ENCODE data around the gene IGFN1. TPM values are rescaled to one million over a fixed set of nuclear protein-coding genes. Genes with fewer than 3 reads are reported as not detected.
"Not testable (repeated sequence)": the region's sequence is repeated elsewhere in the genome, so short reads cannot be mapped to it uniquely, and the experiment has no call there.

The IGFN1 gene
- total RNA-seq, 1 donor from 2014 or later: 1.6 TPM

DNA sequence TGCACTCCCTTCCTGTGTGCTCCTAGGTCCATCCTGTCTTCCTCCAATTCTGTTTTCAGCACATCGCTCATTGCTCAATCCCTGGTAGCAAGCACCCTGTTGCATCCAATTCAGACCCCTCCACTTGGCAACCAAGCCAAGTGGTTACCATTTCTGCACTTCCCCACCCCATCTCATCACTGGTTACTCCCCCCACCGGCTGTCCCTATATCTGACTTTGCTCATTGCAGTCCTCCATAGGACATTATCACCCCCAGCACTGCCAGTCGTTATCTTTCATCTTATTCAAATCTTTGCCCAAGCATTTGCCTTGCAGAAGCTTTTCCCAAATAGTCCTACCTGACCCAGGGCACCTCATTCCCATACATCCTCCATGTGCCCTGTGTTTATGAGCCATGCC is 34.3 kb upstream of the IGFN1 start:
- H3K36me3 Mint-ChIP-seq: peaks cover 3% of the 10 kb centered on the region
- H3K4me1 Mint-ChIP-seq: peaks cover 21% of the 10 kb centered on the region
- H3K4me3 Mint-ChIP-seq: no peak overlapping the region
- TF ChIP-seq, protein P1, sequence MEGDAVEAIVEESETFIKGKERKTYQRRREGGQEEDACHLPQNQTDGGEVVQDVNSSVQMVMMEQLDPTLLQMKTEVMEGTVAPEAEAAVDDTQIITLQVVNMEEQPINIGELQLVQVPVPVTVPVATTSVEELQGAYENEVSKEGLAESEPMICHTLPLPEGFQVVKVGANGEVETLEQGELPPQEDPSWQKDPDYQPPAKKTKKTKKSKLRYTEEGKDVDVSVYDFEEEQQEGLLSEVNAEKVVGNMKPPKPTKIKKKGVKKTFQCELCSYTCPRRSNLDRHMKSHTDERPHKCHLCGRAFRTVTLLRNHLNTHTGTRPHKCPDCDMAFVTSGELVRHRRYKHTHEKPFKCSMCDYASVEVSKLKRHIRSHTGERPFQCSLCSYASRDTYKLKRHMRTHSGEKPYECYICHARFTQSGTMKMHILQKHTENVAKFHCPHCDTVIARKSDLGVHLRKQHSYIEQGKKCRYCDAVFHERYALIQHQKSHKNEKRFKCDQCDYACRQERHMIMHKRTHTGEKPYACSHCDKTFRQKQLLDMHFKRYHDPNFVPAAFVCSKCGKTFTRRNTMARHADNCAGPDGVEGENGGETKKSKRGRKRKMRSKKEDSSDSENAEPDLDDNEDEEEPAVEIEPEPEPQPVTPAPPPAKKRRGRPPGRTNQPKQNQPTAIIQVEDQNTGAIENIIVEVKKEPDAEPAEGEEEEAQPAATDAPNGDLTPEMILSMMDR (IDR thresholded peaks at IDR 0.05; ENCODE audit: unreplicated experiment): no peak
- no peak for DNase-seq (ENCODE audit: low spot score in 2 of 2, unreplicated experiment in 2 of 2)
- H3K9me3 Mint-ChIP-seq: no peaks in the 10 kb centered on the region
- no peaks in the 10 kb centered on the region for H3K27me3 Mint-ChIP-seq (ENCODE audit: low read depth)
- H3K27ac Mint-ChIP-seq: no peak overlapping the region

DNA sequence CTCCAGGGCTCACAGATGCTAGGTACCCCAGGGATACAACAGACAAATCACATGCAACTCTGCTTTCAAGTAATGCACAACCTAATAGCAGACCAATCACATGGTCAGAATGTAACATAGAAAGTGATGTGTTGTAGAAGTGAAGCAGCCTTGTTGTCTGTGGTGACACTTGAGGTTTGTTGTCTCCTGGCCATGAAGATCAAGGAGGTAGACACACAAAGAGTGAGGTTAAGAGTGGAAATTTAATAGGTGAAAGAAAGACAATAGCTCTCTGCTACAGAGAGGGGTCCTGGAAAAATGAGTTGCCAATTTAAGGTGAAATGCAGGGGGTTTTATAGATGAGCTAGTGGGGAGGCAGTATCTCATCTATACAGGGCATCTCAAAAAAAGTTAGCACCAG is 33.8 kb upstream of the IGFN1 start:
- no peaks in the 10 kb centered on the region for H3K27me3 Mint-ChIP-seq (ENCODE audit: low read depth)
- no peaks in the 10 kb centered on the region for H3K36me3 Mint-ChIP-seq
- no peak overlapping the region for H3K4me3 Mint-ChIP-seq
- peaks cover 21% of the 10 kb centered on the region for H3K4me1 Mint-ChIP-seq
- no peaks in the 10 kb centered on the region for H3K9me3 Mint-ChIP-seq
- TF ChIP-seq, protein P1 (IDR thresholded peaks at IDR 0.05; ENCODE audit: unreplicated experiment): no peak
- DNase-seq (ENCODE audit: low spot score in 2 of 2, unreplicated experiment in 2 of 2): no peak
- no peak overlapping the region for H3K27ac Mint-ChIP-seq

- TF ChIP-seq, protein P1 (IDR thresholded peaks at IDR 0.05; ENCODE audit: unreplicated experiment): no peak
- no peak overlapping the region for H3K4me3 Mint-ChIP-seq
- DNase-seq (ENCODE audit: low spot score in 2 of 2, unreplicated experiment in 2 of 2): no peak
- no peak overlapping the region for H3K27ac Mint-ChIP-seq
- no peaks in the 10 kb centered on the region for H3K9me3 Mint-ChIP-seq
- H3K4me1 Mint-ChIP-seq: peaks cover 13% of the 10 kb centered on the region
- no peaks in the 10 kb centered on the region for H3K27me3 Mint-ChIP-seq (ENCODE audit: low read depth)
- H3K36me3 Mint-ChIP-seq: no peaks in the 10 kb centered on the region
Observed at GRCh38 chr1:201157949-201158348, 32.7 kb upstream of the IGFN1 start.

- H3K9me3 Mint-ChIP-seq; H3K4me1 Mint-ChIP-seq; H3K4me3 Mint-ChIP-seq; DNase-seq (ENCODE audit: low spot score in 2 of 2, unreplicated experiment in 2 of 2); H3K27ac Mint-ChIP-seq; H3K36me3 Mint-ChIP-seq; H3K27me3 Mint-ChIP-seq (ENCODE audit: low read depth): not testable (repeated sequence)
Observed at GRCh38 chr1:201163036-201163435, 27.6 kb upstream of the IGFN1 start.

DNA sequence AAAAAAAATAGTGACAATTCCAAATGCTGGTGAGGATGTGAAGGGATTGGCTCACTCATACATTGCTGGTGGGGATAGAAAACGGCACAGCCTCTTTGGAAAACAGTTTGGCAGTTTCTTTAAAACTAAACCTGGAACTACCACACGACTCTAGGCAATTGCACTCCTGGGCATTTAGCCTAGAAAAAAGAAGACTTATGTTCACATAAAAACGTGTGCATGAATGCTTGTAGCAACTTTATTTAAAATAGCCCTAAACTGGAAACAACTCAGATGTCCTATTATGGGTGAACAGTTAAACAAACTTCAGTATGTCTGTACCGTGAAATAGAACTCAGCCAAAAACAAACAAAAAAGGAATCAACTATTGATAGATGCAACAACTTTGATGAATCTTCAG is 26.9 kb upstream of the IGFN1 start:
- DNase-seq (ENCODE audit: low spot score in 2 of 2, unreplicated experiment in 2 of 2): no peak
- Mint-ChIP-seq H3K27me3 (ENCODE audit: low read depth) (no peaks in the 10 kb centered on the region), H3K27ac (no peak overlapping the region), H3K9me3 (peaks cover 3% of the 10 kb centered on the region), H3K4me3 (no peak overlapping the region), H3K4me1 (peaks cover 6% of the 10 kb centered on the region), H3K36me3 (no peaks in the 10 kb centered on the region)
- TF ChIP-seq, protein P1 (IDR thresholded peaks at IDR 0.05; ENCODE audit: unreplicated experiment): no peak

- H3K27me3 Mint-ChIP-seq (ENCODE audit: low read depth): no peaks in the 10 kb centered on the region
- H3K36me3 Mint-ChIP-seq: no peaks in the 10 kb centered on the region
- no peak overlapping the region for H3K27ac Mint-ChIP-seq
Observed at GRCh38 chr1:201164645-201165044, 26.0 kb upstream of the IGFN1 start.

More at GRCh38 chr1:201164645-201165044, 26.0 kb upstream of the IGFN1 start:
- Mint-ChIP-seq H3K4me1 (peaks cover 6% of the 10 kb centered on the region), H3K4me3 (no peak overlapping the region), H3K9me3 (peaks cover 3% of the 10 kb centered on the region)
- TF ChIP-seq, protein P1 (IDR thresholded peaks at IDR 0.05; ENCODE audit: unreplicated experiment): no peak
- no peak for DNase-seq (ENCODE audit: low spot score in 2 of 2, unreplicated experiment in 2 of 2)

Data from mesothelial cell of epicardium (in vitro differentiated cells).